SK-N-SH (cell line): ENCODE data around the gene EEF1G. TPM values are rescaled to one million over a fixed set of nuclear protein-coding genes. Genes with fewer than 3 reads are reported as not detected.

Source experiments
- CTCF ChIA-PET: fragments of 300-600, 350-600 bp; formaldehyde crosslinking; extraction: SDS; loops from one replicate; lab custom pipeline; 2021; lab: Yijun Ruan, JAX
- POLR2A ChIA-PET: fragments of 350-600 bp; sonication (Branson Sonifier 250); formaldehyde crosslinking; extraction: SDS; loops from one replicate; lab custom pipeline; 2020; ENCODE audit warnings: antibody characterized with exemption, inconsistent platforms; lab: Yijun Ruan, JAX
- DNase-seq: peaks from one replicate; pipeline ENCODE4 v3.0.0; 2012
- H2AFZ ChIP-seq: fragments of 200-600 bp; sonication (generic); 2 replicates; pipeline ENCODE4 v1.8.1; 2016; ENCODE audit warnings: antibody characterized with exemption, mild to moderate bottlenecking, low read depth
- H3F3A ChIP-seq: fragments of 200-600 bp; sonication (generic); replicated peaks from 2 replicates; pipeline ENCODE3; 2016; ENCODE audit warnings: antibody characterized with exemption, mild to moderate bottlenecking; ENCODE audit not compliant: insufficient read depth
- H3K27ac ChIP-seq, 2 experiments: fragments of 200-500 bp in 1 of 2; fragments of 200-600 bp in 1 of 2; sonication (Bioruptor generic) in 1 of 2; sonication (generic), shearing (Covaris generic) in 1 of 2; 2 replicates each; pipeline versions ENCODE4 v1.5.1 to v1.6.1; 2014 to 2016; ENCODE audit warnings: low read depth in 2 of 2, inconsistent platforms in 1 of 2, low read length in 1 of 2, mild to moderate bottlenecking in 1 of 2, mixed read lengths in 1 of 2
- H3K27me3 ChIP-seq: fragments of 200-600 bp; sonication (generic), shearing (Covaris generic); 2 replicates; pipeline ENCODE4 v1.6.1; 2016; ENCODE audit warnings: mixed run types; ENCODE audit not compliant: insufficient read depth
- H3K36me3 ChIP-seq, 2 experiments: fragments of 200-500 bp in 1 of 2; fragments of 200-600 bp in 1 of 2; sonication (Bioruptor generic) in 1 of 2; sonication (generic) in 1 of 2; replicated peaks in 1 of 2; 2 replicates each; pipeline versions ENCODE3 to v1.5.1; 2014 to 2016; ENCODE audit warnings: low read length in 1 of 2, mild to moderate bottlenecking in 1 of 2; ENCODE audit not compliant: insufficient read depth in 2 of 2, control insufficient read depth in 1 of 2
- H3K4me1 ChIP-seq, 2 experiments: fragments of 200-500 bp in 1 of 2; fragments of 200-600 bp in 1 of 2; sonication (Bioruptor generic) in 1 of 2; sonication (generic), shearing (Covaris generic) in 1 of 2; 2 replicates each; pipeline versions ENCODE4 v1.5.1 to v1.6.1; 2014 to 2016; ENCODE audit warnings: low read depth in 1 of 2, low read length in 1 of 2, mixed run types in 1 of 2; ENCODE audit not compliant: insufficient read depth in 2 of 2, control insufficient read depth in 1 of 2
- H3K4me2 ChIP-seq: fragments of 200-600 bp; sonication (generic), shearing (Covaris generic); 2 replicates; pipeline ENCODE4 v1.6.1; 2017; ENCODE audit warnings: mixed run types
- H3K4me3 ChIP-seq, 2 experiments: fragments of 200-500 bp in 1 of 2; fragments of 200-600 bp in 1 of 2; sonication (Bioruptor generic) in 1 of 2; sonication (generic), shearing (Covaris generic) in 1 of 2; 2 replicates each; pipeline versions ENCODE4 v1.5.1 to v1.8.1; 2014 to 2016; ENCODE audit warnings: low read depth in 2 of 2, inconsistent platforms in 1 of 2, low read length in 1 of 2, mild to moderate bottlenecking in 1 of 2, mixed read lengths in 1 of 2, moderate library complexity in 1 of 2
- H3K79me2 ChIP-seq: fragments of 200-600 bp; sonication (generic); 2 replicates; pipeline ENCODE4 v1.8.1; 2017; ENCODE audit warnings: mild to moderate bottlenecking; ENCODE audit not compliant: insufficient read depth
- H3K9ac ChIP-seq: fragments of 200-600 bp; sonication (generic); 2 replicates; pipeline ENCODE4 v1.6.1; 2017; ENCODE audit warnings: mixed run types
- H3K9me2 ChIP-seq: fragments of 200-600 bp; sonication (generic); 2 replicates; pipeline ENCODE4 v1.6.1; 2017; ENCODE audit warnings: mixed run types
- H3K9me3 ChIP-seq: fragments of 200-600 bp; sonication (generic); 2 replicates; pipeline ENCODE4 v1.6.1; 2017; ENCODE audit warnings: mixed run types, mild to moderate bottlenecking, moderate library complexity
- H4K20me1 ChIP-seq: fragments of 200-600 bp; sonication (generic); 2 replicates; pipeline ENCODE4 v1.6.1; 2017; ENCODE audit warnings: mild to moderate bottlenecking, mixed run types; ENCODE audit not compliant: insufficient read depth
- ELF1 ChIP-seq: IDR thresholded peaks from 2 replicates; pipeline ENCODE4 v1.4.0; 2012
- EP300 ChIP-seq, 2 experiments: IDR thresholded peaks; 2 replicates each; pipeline versions ENCODE4 v1.4.0 to v1.6.1; 2012; ENCODE audit warnings: borderline replicate concordance in 1 of 2, low read depth in 1 of 2, low read length in 1 of 2
- FOXJ3 ChIP-seq: sonication (generic); formaldehyde crosslinking; IDR thresholded peaks from 2 replicates; pipeline ENCODE4 v1.5.1; 2020; ENCODE audit warnings: mild to moderate bottlenecking, missing genetic modification reagents
- MEF2A ChIP-seq: IDR thresholded peaks from 2 replicates; pipeline ENCODE4 v1.4.0; 2012; ENCODE audit warnings: low read depth, borderline replicate concordance
- RAD21 ChIP-seq: IDR thresholded peaks from 2 replicates; pipeline ENCODE4 v1.6.1; 2012; ENCODE audit warnings: mild to moderate bottlenecking, low read length
- RFX5 ChIP-seq: IDR thresholded peaks from 2 replicates; pipeline ENCODE4 v1.6.1; 2012; ENCODE audit warnings: mild to moderate bottlenecking, improper control_type of control experiment, low read length
- TAF1 ChIP-seq: IDR thresholded peaks from 2 replicates; pipeline ENCODE4 v1.6.1; 2012; ENCODE audit warnings: low read depth, mild to moderate bottlenecking, low read length, moderate library complexity, borderline replicate concordance
- USF1 ChIP-seq: IDR thresholded peaks from 2 replicates; pipeline ENCODE4 v1.4.0; 2012; ENCODE audit warnings: low read depth, borderline replicate concordance
- USF2 ChIP-seq: fragments of 150-350 bp; IDR thresholded peaks from 2 replicates; pipeline ENCODE4 v1.6.1; 2017; ENCODE audit warnings: antibody characterized with exemption, low read length, low read depth, borderline replicate concordance
- WGBS: methylation state at CpG from one replicate; pipeline ENCODE4 v1.1.6; 2017; ENCODE audit warnings: low lambda C conversion rate; 5-methylcytosine and 5-hydroxymethylcytosine counted together
- polyA plus RNA-seq, 3 experiments: library from polyadenylated mRNA; depleted of rRNA; stranded (reverse); fragments of >200 nt; gene quantifications; 2 replicates each; pipeline ENCODE4 v1.2.3, GENCODE V29; 2012

EEF1G gene
- polyA plus RNA-seq, 1 of the 3 experiments (the other 2 are of a cell fraction): 1,853 TPM

GRCh38 chr11:62605467-62605866, 31.8 kb upstream of the EEF1G start:
- Histone ChIP-seq H3K4me3 (no peak overlapping the region), H3K9me3 (no peaks in the 10 kb centered on the region), H3K27me3 (no peaks in the 10 kb centered on the region), H3K9me2 (no peaks in the 10 kb centered on the region), H3K9ac (no peak overlapping the region), H4K20me1 (no peaks in the 10 kb centered on the region), H3F3A (peaks cover 6% of the 10 kb centered on the region), H3K4me1 (peaks cover 0 to 6% of the 10 kb centered on the region in 2 experiments; a peak in 1 of 4 replicates), H3K27ac (no peak overlapping the region), H3K36me3 (peaks cover 21 to 26% of the 10 kb centered on the region in 2 experiments), H3K79me2 (peaks cover 16% of the 10 kb centered on the region), H2AFZ (no peak overlapping the region), H3K4me2 (no peak overlapping the region)
- 95% methylated on average over 4 of the region's 6 CpGs for WGBS
- POLR2A ChIA-PET: interaction anchor here (1.5 kb wide), 1 partner anchor 16 kb away, joined by 3 read pairs; no protein-coding TSS in a partner anchor
- no peak for DNase-seq
- CTCF ChIA-PET: no interaction called here
- TF ChIP-seq RAD21: no peak
- no peak for TF ChIP-seq MEF2A
- TF ChIP-seq FOXJ3 (CRISPR knock-in tag): no peak
- TF ChIP-seq TAF1: no peak
- TF ChIP-seq EP300 (IDR thresholded peaks at IDR 0.05; ENCODE audit: borderline replicate concordance in 1 of 2, low read depth in 1 of 2, low read length in 1 of 2): no peak

- Histone ChIP-seq H3K36me3 (peaks cover 12 to 26% of the 10 kb centered on the region in 2 experiments), H3K4me1 (peaks cover 7 to 13% of the 10 kb centered on the region in 2 experiments; a peak in 3 of 4 replicates), H3F3A (peaks cover 6% of the 10 kb centered on the region), H3K27ac (no peak overlapping the region), H3K9me3 (no peaks in the 10 kb centered on the region), H3K9me2 (no peaks in the 10 kb centered on the region), H4K20me1 (no peaks in the 10 kb centered on the region), H3K9ac (no peak overlapping the region), H3K79me2 (peaks cover 19% of the 10 kb centered on the region), H3K4me3 (no peak overlapping the region), H2AFZ (no peak overlapping the region), H3K27me3 (no peaks in the 10 kb centered on the region), H3K4me2 (no peak overlapping the region)
- ChIA-PET POLR2A (no interaction called here), CTCF (interaction anchor here (0.6 to 1.9 kb wide), 2 partner anchors 7 to 209 kb away, joined by 4 to 18 read pairs; partner anchors contain the start of gene EML3)
- no peak for TF ChIP-seq RFX5
- WGBS: 91% methylated on average over 13 of the region's 13 CpGs
- no peak for DNase-seq
Observed at GRCh38 chr11:62604460-62605120, 30.9 kb upstream of the EEF1G start.

- Histone ChIP-seq H2AFZ (no peak overlapping the region), H3F3A (peaks cover 7% of the 10 kb centered on the region)
- WGBS: 99% methylated on average over 8 of the region's 8 CpGs
Observed at GRCh38 chr11:62603776-62604299, 30.1 kb upstream of the EEF1G start.

More at GRCh38 chr11:62603776-62604299, 30.1 kb upstream of the EEF1G start:
- ChIA-PET CTCF (interaction anchor here (1.9 kb wide), 1 partner anchor 8 kb away, joined by 18 read pairs; the partner anchor contains the start of gene EML3), POLR2A (interaction anchor here (0.6 to 4.2 kb wide), 2 partner anchors 8 to 12 kb away, joined by 3 to 59 read pairs; partner anchors contain the start of genes EML3 and TUT1)
- Histone ChIP-seq H3K27me3 (no peaks in the 10 kb centered on the region), H3K4me3 (no peak overlapping the region), H3K9me2 (no peaks in the 10 kb centered on the region), H3K4me2 (no peak overlapping the region), H3K9ac (no peak overlapping the region), H3K4me1 (peaks cover 9 to 18% of the 10 kb centered on the region in 2 experiments; a peak in 3 of 4 replicates), H4K20me1 (no peaks in the 10 kb centered on the region), H3K36me3 (peaks cover 13 to 26% of the 10 kb centered on the region in 2 experiments), H3K27ac (no peak overlapping the region), H3K9me3 (no peaks in the 10 kb centered on the region), H3K79me2 (peaks cover 27% of the 10 kb centered on the region)
- no peak for TF ChIP-seq USF2
- TF ChIP-seq USF1: no peak
- TF ChIP-seq ELF1: no peak
- DNase-seq: no peak
